DMS153 (cell line): ENCODE measurements around the gene STAP2.
"Not testable (repeated sequence)": the region's sequence is repeated elsewhere in the genome, so short reads cannot be mapped to it uniquely, and the experiment has no call there.

Experiments
- DNase-seq: peaks from one replicate; lab custom pipeline; 2025; lab: John Stamatoyannopoulos, UW

The STAP2 gene

GRCh38 chr19:4357921-4358326, 19.3 kb upstream of the STAP2 start:
- no peak for DNase-seq

- DNase-seq: no peak
These were observed 18.6 kb upstream of the STAP2 start for GRCh38 chr19:4357095-4357797.

- no peak for DNase-seq
These were observed 16.3 kb upstream of the STAP2 start for GRCh38 chr19:4354897-4355296.

- no peak for DNase-seq
These were observed 15.7 kb upstream of the STAP2 start for GRCh38 chr19:4354282-4354681.

- peak; percentile 3 for DNase-seq
These were observed 14.1 kb upstream of the STAP2 start for GRCh38 chr19:4352701-4353121.

- DNase-seq: no peak
These were observed 12.1 kb upstream of the STAP2 start for GRCh38 chr19:4350726-4351125.

GRCh38 chr19:4350111-4350510, 11.5 kb upstream of the STAP2 start:
- no peak for DNase-seq

- not testable (repeated sequence) for DNase-seq
These were observed 10.6 kb upstream of the STAP2 start for GRCh38 chr19:4349225-4349624.

GRCh38 chr19:4347521-4347920, 8.9 kb upstream of the STAP2 start:
- no peak for DNase-seq

- no peak for DNase-seq
These were observed 7.4 kb upstream of the STAP2 start for GRCh38 chr19:4346020-4346383.

GRCh38 chr19:4345342-4346019, 6.9 kb upstream of the STAP2 start:
- no peak for DNase-seq

GRCh38 chr19:4343370-4344307, 5.0 kb upstream of the STAP2 start, which contains the start of gene MPND:
MPND (plus strand) TSS chr19:4343562; CDS start chr19:4343594, 32 bp downstream.
- DNase-seq: peak; percentile 51

- peak; percentile 100 for DNase-seq
These were observed 4.2 kb upstream of the STAP2 start for GRCh38 chr19:4342615-4343369.

- no peak for DNase-seq
These were observed 3.6 kb upstream of the STAP2 start for GRCh38 chr19:4342314-4342614.

- DNase-seq: no peak
These were observed 654 bp downstream of the STAP2 start for GRCh38 chr19:4337906-4338440.

GRCh38 chr19:4334929-4335570, 3.6 kb downstream of the STAP2 start:
- DNase-seq: no peak

GRCh38 chr19:4329858-4330257, 8.8 kb downstream of the STAP2 start:
- DNase-seq: no peak

GRCh38 chr19:4328991-4329681, 9.5 kb downstream of the STAP2 start:
- not testable (repeated sequence) for DNase-seq

GRCh38 chr19:4328243-4328990, 10.2 kb downstream of the STAP2 start:
- no peak for DNase-seq

GRCh38 chr19:4327877-4328242, 10.8 kb downstream of the STAP2 start:
- no peak for DNase-seq
